Right hindlimb (tissue), 1 donor: ENCODE results near the gene DYNLT2.

Experiments
- DNase-seq: peaks from one replicate; pipeline ENCODE4 v3.0.0-alpha.2; 2018

Gene DYNLT2

GRCh38 chr6:169751242-169752073, at the start of gene DYNLT2, which contains the start of gene ERMARD:
Gene DYNLT2 (minus strand): TSS chr6:169751572. CDS start chr6:169751458, 114 bp downstream.
Gene ERMARD (plus strand): TSS chr6:169751622. CDS start chr6:169751658, 36 bp downstream.
- DNase-seq, result peak; percentile 96

GRCh38 chr6:169800668-169801395, 49.5 kb upstream of the DYNLT2 start:
- DNase-seq, result no peak

- DNase-seq, result no peak
Observed at GRCh38 chr6:169800116-169800667, 48.8 kb upstream of the DYNLT2 start.

- DNase-seq, result no peak
Observed at GRCh38 chr6:169799474-169799926, 48.1 kb upstream of the DYNLT2 start.

GRCh38 chr6:169798764-169799473, 47.5 kb upstream of the DYNLT2 start:
- DNase-seq, result no peak

- DNase-seq, result no peak
Observed at GRCh38 chr6:169795196-169795595, 43.8 kb upstream of the DYNLT2 start.

- DNase-seq, result no peak
Observed at GRCh38 chr6:169794317-169795055, 43.1 kb upstream of the DYNLT2 start.

- DNase-seq, result no peak
Observed at GRCh38 chr6:169793408-169793807, 42.0 kb upstream of the DYNLT2 start.

GRCh38 chr6:169792306-169793015, 41.1 kb upstream of the DYNLT2 start:
- no peak for DNase-seq

- DNase-seq, result no peak
Observed at GRCh38 chr6:169791721-169792131, 40.4 kb upstream of the DYNLT2 start.

- peak; percentile 87 for DNase-seq
Observed at GRCh38 chr6:169789944-169790927, 38.9 kb upstream of the DYNLT2 start.

- DNase-seq, result no peak
Observed at GRCh38 chr6:169789146-169789943, 38.0 kb upstream of the DYNLT2 start.

GRCh38 chr6:169788809-169789145, 37.4 kb upstream of the DYNLT2 start:
- no peak for DNase-seq

GRCh38 chr6:169787797-169788196, 36.4 kb upstream of the DYNLT2 start:
- no peak for DNase-seq

- DNase-seq, result no peak
Observed at GRCh38 chr6:169786349-169786748, 35.0 kb upstream of the DYNLT2 start.

GRCh38 chr6:169785566-169785965, 34.2 kb upstream of the DYNLT2 start:
- DNase-seq, result no peak

GRCh38 chr6:169784821-169785340, 33.5 kb upstream of the DYNLT2 start:
- no peak for DNase-seq

GRCh38 chr6:169783971-169784820, 32.8 kb upstream of the DYNLT2 start:
- DNase-seq, result no peak
